Measurements from ENCODE around the gene CDIP1.

DNA sequence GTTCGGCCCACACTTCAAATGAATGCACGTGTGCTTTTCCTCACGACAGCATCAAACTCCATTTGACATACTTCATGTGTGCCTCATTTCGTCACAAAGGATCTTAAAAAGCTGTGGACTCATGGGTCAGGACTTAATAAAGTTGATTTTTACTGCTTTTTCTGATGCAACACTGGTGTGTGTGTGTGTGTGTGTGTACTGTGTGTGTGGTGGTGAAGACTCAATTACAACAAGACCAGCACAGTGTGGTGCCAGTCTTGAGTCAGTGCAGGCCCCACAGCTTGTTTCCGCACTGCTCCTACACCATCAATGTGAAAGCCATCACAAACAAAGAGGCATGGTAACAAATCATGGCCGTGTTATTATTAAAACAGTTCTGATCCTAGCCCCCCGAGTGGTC, 17.7 kb downstream of the CDIP1 start:
- TF ChIP-seq, protein P1, sequence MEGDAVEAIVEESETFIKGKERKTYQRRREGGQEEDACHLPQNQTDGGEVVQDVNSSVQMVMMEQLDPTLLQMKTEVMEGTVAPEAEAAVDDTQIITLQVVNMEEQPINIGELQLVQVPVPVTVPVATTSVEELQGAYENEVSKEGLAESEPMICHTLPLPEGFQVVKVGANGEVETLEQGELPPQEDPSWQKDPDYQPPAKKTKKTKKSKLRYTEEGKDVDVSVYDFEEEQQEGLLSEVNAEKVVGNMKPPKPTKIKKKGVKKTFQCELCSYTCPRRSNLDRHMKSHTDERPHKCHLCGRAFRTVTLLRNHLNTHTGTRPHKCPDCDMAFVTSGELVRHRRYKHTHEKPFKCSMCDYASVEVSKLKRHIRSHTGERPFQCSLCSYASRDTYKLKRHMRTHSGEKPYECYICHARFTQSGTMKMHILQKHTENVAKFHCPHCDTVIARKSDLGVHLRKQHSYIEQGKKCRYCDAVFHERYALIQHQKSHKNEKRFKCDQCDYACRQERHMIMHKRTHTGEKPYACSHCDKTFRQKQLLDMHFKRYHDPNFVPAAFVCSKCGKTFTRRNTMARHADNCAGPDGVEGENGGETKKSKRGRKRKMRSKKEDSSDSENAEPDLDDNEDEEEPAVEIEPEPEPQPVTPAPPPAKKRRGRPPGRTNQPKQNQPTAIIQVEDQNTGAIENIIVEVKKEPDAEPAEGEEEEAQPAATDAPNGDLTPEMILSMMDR (IDR thresholded peaks at IDR 0.05), result no peak
- TF ChIP-seq EP300 (IDR thresholded peaks at IDR 0.05), result no peak
